Measurements from ENCODE around the gene LXN. TPM values are rescaled to one million over a fixed set of nuclear protein-coding genes. Genes with fewer than 3 reads are reported as not detected.

LXN gene
- total and polyA plus RNA-seq, 2 of the 8 experiments (the other 6 are each of a cell fraction or from before 2014, with no cell fraction given): 3.2 to 4.7 TPM

DNA sequence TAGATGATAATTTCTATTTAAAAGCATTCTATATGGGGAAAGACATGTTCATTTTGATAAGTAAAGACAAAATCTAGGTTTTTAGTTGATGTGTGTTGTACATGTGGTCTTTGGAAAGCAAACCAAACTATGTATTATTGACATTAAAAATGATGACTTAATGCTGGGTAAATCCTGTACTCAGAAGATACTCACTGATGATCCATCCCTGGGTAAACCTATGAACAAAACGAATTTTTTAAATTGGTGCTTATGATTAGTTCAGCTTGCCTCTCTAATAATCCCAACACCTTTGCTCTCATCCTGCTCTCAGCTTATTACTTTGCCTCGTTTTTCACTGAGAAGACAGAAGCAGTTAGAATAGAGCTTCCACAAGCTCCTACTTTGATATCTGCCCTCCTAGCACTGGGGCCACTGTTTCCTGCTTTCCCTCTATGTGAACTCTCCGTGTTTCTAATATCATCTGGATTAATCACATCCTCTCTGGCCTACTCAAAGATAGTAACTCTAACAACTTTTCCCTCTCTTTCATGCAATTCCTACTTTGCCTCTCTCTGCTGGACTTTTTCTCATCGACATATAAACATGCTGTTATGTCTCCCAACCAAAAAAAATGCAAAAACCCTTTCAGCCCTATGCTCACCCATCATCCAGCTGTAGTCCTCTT is 30.5 kb upstream of the LXN start:
- WGBS, 2 experiments (ENCODE audit: extremely low coverage in 1 of 2, insufficient coverage in 1 of 2, insufficient read length in 1 of 2, insufficient replicate concordance in 2 of 2, low coverage in 1 of 2, low lambda C conversion rate in 2 of 2, missing lambda C conversion rate in 1 of 2): 80% methylated on average over 4 of the region's 4 CpGs; no CpG with 5 or more reads in 1 of the 2 experiments
- Histone ChIP-seq H3K23me2 (ENCODE audit: low read depth, low read length) (no peaks in the 10 kb centered on the region), H3K9ac (replicated peaks in 1 of 4; ENCODE audit: extremely low read depth in 1 of 4, low read depth in 3 of 4, low read length in 3 of 4) (no peak overlapping the region), H3K4me3 (ENCODE audit: extremely low read depth in 1 of 4, insufficient read depth in 2 of 4, low read depth in 3 of 4, low read length in 4 of 4) (no peak overlapping the region), H2BK5ac (ENCODE audit: low read depth, low read length) (no peak overlapping the region), H3K4me1 (replicated peaks in 1 of 4; ENCODE audit: control insufficient read depth in 3 of 4, insufficient read depth in 4 of 4, low read length in 3 of 4) (no peaks in the 10 kb centered on the region), H3K27ac (ENCODE audit: low read depth, low read length) (no peak overlapping the region), H3K4ac (replicated peaks; ENCODE audit: insufficient read length, low read depth, low read length) (no peak overlapping the region), H3K79me1 (ENCODE audit: low read depth, low read length) (no peaks in the 10 kb centered on the region), H3K27me3 (replicated peaks in 1 of 4; ENCODE audit: control insufficient read depth in 3 of 4, extremely low read depth in 1 of 4, insufficient read depth in 3 of 4, low read length in 3 of 4) (no peaks in the 10 kb centered on the region), H3K4me2 (ENCODE audit: insufficient read depth in 1 of 2, low read depth in 2 of 2, low read length in 2 of 2) (no peak overlapping the region), H3K23ac (ENCODE audit: insufficient read length) (no peak overlapping the region), H3K18ac (ENCODE audit: extremely low read depth, low read length) (no peak overlapping the region), H3K56ac (replicated peaks; ENCODE audit: insufficient read length, low read depth, low read length) (no peak overlapping the region), H2BK12ac (ENCODE audit: low read depth, low read length) (no peak overlapping the region), H4K91ac (replicated peaks; ENCODE audit: insufficient read length, low read length) (no peak overlapping the region), H2AFZ (ENCODE audit: low read length) (no peak overlapping the region), H3K79me2 (ENCODE audit: control insufficient read depth in 1 of 2, insufficient read depth in 2 of 2, low read length in 2 of 2) (no peaks in the 10 kb centered on the region), H4K8ac (ENCODE audit: extremely low read depth, insufficient read depth, low read length) (no peak overlapping the region), H2AK5ac (ENCODE audit: low read depth, low read length) (no peak overlapping the region), H4K20me1 (replicated peaks in 1 of 2; ENCODE audit: control insufficient read depth in 1 of 2, insufficient read depth in 2 of 2, low read length in 2 of 2) (peaks cover 0 to 2% of the 10 kb centered on the region in 2 experiments), H4K5ac (ENCODE audit: insufficient read length, low read depth, low read length) (no peak overlapping the region), H2BK20ac (ENCODE audit: low read length) (no peak overlapping the region), H2BK15ac (ENCODE audit: low read length) (no peak overlapping the region), H2BK120ac (replicated peaks; ENCODE audit: low read depth, low read length) (no peak overlapping the region), H3K36me3 (ENCODE audit: control insufficient read depth in 2 of 4, insufficient read depth in 4 of 4, low read length in 3 of 4) (no peaks in the 10 kb centered on the region), H3K14ac (ENCODE audit: insufficient read length) (no peak overlapping the region), H3K9me3 (ENCODE audit: insufficient read depth in 2 of 2, low read depth in 1 of 2, low read length in 1 of 2) (no peaks in the 10 kb centered on the region)
- ChIA-PET POLR2A (ENCODE audit: partially characterized antibody) (interaction anchor here (1.1 kb wide), 1 partner anchor 9 kb away, joined by 3 read pairs; no protein-coding TSS in a partner anchor), CTCF (ENCODE audit: partially characterized antibody) (interaction anchor here (0.7 to 1.8 kb wide), 4 partner anchors 10 to 43 kb away, joined by 3 to 6 read pairs (median 6); no protein-coding TSS in a partner anchor)
- TF ChIP-seq RAD21 (IDR thresholded peaks at IDR 0.05 in 1 of 2, conservative IDR thresholded peaks at IDR 0.05 in 1 of 2; ENCODE audit: low read depth in 2 of 2, low read length in 2 of 2) (no peak), SP4 (IDR thresholded peaks at IDR 0.05; ENCODE audit: low read length) (no peak), TAF1 (IDR thresholded peaks at IDR 0.05; ENCODE audit: low read depth, low read length) (no peak)
- TF ChIP-seq, protein P1, sequence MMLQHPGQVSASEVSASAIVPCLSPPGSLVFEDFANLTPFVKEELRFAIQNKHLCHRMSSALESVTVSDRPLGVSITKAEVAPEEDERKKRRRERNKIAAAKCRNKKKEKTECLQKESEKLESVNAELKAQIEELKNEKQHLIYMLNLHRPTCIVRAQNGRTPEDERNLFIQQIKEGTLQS (IDR thresholded peaks at IDR 0.05; ENCODE audit: insufficient read depth, low read depth, low read length): no peak
- DNase-seq (ENCODE audit: low read depth in 1 of 2, low spot score in 2 of 2) (no peak), FAIRE-seq (no peak)

All from H1 (cell line).